8988T (cell line): Measurements from ENCODE around the gene BABAM2.
"Not testable (repeated sequence)": the region's sequence is repeated elsewhere in the genome, so short reads cannot be mapped to it uniquely, and the experiment has no call there.

Experiments used
- DNase-seq: peaks from one replicate; pipeline ENCODE4 v3.0.0; 2011

BABAM2 gene

DNA sequence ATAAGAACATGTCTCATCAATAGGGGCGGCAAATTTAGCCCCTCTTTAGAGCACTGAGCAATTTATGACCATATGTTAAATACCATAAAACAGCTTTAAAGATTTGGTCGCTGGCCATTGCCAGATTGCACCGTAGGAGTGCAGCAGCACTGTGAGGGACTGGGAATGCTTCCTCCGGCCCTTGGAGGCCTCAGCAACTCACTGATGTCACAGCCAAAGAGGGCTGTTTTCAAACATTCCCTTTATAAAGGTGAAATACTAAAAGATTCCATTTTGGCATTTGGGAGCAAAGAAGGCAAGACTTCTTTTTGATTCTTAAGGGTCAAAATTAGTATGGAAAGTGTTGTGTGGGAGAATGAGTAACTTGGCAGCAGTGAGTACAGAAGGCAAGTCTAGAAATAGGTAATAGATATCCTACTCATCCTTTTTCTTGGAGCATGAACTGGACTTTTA is 63.7 kb downstream of the BABAM2 start:
- no peak for DNase-seq

DNA sequence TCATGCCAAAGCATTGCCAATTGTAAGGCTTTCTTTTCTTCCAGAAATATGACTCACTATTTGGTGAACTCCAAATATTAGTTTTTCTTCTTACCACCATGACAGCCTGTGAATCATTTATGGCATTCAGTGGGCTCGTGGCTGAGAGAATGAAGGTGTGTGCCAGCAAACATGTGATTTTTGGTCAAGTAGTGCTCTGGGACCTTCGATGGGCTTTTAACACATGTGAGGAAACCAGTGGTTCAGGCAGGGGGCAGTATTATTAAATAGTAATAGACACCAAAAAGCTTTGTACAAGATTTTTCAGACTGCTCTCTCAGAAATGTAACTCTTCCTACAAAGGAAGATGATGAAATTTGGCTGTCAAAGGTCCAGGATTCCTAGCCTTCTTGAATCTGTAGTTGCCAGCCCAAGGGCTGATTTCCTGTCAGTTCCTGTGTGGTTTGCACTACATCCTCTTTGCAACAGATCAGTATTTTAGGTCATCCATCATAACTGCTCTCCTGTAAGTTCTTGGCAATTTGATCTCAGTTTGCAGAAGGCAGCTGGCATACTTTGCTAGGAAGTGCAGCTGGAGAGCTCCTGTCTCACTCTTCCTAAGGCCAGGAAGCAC is 64.3 kb downstream of the BABAM2 start:
- DNase-seq, result no peak

DNA sequence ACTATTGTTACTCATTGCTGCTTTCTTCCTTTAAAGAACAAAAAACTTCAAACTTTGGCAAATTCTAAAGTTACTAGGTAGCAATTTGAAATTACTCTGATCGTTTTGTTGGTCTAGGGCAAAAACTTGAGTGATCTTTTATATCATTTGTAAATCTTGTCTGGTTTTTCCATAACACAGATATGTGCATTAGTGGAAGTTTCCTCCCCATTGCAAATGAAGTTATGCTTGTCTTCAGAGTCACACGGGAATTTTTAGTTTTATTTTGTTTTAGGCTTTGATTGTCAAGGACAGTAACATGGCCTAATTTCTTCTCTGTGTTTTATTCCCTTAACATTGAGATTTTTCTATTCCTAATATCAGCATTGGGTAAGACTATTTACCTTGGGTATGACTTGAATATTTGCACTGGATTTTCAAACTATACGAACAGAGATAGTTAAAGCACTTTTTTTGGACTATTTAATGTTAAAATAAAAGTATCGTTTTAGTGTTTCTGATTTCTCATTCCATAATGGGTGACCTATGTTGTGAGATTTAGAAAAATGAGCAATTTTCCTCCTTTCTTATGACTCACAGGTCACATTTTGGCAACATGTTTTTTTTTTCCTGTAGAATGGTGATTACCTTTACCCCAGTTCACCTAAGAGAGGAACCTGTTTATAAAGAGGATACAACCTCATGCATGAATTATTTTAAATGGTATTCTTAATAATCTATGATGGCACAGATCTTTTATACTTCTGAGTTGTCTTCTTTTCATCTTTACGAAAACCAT is 65.0 kb downstream of the BABAM2 start:
- no peak for DNase-seq

DNA sequence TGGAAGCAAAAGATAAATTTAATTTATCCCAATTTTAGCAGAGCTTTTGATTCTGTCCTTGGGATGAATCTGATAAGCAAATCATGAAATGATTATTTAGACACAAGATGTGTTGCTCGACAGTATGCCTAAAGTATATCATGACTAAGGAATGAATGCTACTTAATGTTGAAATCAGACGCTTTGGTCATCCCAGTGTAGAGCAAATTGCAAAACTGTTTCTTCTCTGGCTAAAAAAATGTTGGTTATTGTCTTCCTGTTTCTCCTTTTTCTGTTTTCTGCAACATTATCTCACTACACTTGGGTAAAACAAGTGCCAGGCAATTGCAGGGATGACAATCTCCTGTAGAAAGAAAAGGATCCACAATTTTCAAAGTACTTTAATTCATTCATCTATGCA is 66.4 kb downstream of the BABAM2 start:
- DNase-seq, result no peak

DNA sequence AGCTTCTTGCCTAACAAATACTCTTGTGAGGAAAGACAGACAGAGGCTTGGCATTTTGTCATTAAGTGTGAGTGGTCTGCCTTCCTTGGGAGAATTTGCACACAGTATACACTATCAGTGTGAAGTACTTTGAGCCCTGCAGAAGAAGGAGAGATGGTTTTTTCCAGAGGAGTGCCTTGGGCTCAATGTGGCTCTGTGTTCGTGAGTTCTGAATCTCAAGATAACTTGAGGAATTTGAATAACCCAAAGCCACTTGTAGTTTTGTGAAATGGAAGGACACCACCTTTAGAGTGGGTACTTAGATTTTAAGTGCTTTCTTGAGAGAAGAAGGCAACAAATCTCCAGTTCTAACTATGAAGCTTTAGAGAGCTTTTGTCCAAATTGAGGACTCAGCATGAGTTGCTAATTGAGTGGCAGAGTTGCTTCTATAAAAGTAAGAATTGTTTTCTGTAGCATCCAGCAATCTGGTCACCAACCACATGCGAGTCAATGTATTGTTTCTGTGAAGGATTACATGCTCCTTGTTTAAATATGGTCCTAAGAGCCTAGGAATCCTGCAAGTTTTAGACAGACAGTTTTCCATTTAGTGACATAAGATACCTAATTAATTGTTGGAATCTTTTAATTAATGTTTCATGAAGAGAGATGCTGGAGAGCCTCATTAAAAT is 68.3 kb downstream of the BABAM2 start:
- DNase-seq, result no peak

DNA sequence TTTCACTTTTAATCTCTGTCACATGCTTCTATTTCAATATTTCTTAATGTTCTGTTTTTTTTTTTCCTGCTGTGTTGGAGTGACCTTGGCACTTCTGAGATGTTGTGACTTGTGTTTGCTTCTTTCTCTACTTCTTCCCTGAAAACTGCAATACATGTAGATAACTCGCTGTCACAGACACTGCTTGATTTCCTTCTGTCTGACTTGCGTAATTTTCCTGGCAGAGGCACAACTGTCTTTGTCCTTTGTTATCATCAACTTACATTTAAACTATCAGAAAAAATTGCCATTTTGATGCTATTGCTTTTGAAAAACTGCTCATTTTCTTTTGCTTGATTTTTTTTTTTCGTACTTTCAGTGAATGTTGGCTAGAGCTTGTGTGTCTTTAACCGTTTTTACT is 69.0 kb downstream of the BABAM2 start:
- no peak for DNase-seq

DNA sequence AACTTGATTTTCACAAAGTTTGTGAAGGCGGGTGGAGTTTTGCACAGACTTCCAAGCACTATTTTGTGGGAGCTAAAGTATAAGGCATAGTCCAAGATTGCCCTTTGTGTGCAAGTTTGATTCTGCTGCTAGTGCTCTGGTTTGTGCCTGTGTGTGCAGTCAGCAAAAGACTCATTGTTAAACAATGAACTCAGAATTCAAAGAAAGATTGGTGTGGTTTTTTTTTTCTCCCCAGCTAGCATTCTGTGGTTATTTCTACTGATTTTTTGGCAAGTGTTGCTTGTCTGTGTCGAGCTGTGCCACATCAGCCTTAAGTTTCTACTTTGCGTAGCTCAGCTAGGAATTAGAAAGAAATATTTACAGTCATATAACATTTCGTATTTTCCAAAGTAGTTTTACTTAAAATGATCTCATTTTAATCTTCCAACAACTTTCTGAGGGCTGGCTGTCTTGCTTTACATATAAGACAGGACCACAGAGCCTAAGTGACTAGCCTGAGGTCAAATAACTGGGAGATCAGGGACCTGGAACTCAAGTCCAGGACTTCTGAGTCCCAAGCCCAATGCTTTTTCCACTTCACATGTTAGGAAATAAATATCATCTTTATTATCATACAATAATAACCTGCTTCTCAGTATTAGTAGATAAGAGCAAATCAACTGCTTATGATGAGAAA is 69.8 kb downstream of the BABAM2 start:
- DNase-seq, result no peak

DNA sequence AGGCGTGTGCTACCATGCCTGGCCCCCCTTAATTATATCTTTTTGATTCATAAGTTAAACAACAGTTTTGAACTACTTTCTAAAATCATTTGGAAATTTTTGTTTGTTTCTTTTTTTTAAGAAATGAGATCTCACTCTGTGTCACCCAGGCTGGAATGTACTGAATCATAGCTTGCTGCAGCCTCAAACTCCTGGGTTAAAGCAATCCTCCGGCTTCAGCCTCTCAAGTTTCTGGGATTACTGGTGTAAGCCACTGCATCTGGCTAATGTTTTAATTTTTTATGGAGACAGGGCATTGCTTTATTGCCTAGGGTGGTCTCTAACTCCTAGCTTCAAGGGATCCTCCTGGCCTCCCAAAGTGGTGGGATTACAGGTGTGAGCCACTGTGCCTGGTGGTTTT is 71.5 kb downstream of the BABAM2 start:
- DNase-seq, result no peak

DNA sequence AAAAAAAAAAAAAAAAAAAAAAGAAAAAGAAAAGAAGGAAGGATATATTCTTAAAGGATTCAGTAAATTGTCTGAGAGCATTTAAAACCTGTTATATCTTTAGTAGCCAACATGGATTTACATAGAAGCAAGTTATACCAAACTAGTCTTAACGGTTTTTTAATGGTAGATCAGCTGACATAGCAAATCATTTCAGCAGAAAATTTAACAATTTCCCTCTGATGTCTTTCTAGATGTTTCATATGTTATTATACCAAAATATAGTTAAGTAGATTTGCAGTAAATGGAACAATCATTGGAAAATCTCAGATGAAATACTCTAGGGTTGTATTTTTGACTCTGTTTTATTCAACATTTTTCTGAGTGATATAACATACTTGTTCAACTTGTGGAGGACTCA is 72.9 kb downstream of the BABAM2 start:
- DNase-seq, result no peak

DNA sequence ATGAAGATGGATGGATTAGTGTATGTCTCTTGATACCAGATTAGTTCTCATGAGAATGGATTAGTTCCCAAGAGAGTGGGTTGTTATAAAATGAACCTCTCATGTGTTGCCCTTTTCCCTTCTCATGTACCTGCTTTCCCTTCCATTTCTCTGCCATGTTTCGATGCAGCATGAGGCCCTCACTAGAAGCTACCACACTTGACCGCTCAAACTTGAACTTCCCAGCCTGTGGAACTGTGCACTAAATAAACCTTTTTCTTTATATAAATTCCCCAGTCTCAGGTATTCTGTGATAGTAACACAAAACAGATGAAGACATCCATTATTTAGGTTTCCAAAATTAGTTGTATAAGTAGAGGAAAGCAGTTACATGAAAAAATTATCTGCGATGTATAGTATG is 73.5 kb downstream of the BABAM2 start:
- DNase-seq, result no peak

DNA sequence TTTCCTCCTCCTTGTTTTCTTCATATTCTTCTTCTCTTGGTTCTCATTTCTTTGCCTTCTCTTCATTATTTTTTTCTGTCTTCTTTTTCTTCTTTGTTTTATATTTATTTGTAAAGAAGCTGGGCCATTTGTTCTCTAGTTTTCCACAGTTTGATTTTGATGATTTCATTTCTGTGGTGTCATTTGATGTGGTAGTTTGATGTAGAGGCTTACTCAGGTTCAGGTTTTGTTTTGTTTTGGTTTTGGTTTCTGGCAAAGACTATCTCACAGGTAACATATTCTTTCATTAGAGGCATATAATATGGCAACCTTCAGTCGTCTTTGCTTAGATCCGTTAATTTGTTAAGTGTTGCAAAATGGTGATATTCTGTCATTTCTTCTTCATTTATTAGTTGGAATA is 75.3 kb downstream of the BABAM2 start:
- no peak for DNase-seq

DNA sequence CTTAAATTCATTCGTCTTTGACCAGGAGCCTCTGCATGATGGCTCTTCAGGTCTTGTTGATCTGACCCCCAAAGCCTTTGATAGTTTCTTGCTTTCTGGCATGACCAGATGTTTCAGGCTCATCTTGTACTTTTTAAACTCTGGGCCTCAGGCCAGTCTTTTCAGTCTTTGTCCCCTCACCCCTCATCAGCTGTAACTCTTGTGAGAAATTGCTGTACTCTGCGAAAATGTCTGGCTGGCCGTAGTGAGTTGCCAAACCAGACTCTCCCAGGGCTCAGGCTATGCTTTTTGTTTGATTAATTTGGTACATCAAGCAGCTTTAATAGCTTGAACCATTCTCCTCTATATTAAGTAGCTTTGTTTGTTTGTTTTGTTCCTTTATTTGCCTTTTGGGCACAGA is 75.9 kb downstream of the BABAM2 start:
- no peak for DNase-seq

DNA sequence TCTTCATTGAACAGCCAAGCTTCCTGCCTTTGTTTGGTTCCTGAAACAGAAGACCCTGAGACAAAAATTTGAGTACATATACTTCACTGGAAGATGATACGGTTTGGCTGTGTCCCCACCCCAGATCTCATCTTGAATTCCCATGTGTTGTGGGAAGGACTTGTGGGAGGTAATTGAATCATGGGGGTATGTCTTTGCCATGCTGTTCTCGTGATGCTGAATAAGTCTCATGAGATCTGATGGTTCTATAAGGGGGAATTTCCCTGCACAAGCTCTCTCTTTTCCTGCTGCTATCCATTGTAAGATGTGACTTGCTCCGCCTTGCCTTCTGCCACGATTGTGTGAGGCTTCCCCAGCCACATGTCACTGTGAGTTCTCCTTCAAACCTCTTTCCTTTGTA is 76.5 kb downstream of the BABAM2 start:
- DNase-seq, result no peak

DNA sequence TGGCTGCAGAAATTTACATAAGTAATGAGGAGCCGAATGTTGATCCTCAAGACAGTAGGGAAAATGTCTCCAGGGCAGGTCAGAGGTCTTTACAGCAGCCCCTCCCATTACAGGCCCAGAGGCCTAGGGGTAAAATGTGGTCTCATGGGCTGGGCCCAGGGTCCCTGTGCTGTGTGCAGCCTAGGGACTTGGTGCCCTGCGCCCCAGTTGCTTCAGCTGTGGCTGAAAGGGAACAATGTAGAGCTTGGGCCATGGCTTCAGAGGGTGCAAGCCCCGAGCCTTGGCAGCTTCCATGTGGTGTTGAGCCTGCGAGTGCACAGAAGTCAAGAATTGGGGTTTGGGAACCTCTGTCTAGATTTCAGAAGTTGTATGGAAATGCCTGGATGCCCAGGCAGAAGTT is 77.5 kb downstream of the BABAM2 start:
- DNase-seq, result not testable (repeated sequence)

DNA sequence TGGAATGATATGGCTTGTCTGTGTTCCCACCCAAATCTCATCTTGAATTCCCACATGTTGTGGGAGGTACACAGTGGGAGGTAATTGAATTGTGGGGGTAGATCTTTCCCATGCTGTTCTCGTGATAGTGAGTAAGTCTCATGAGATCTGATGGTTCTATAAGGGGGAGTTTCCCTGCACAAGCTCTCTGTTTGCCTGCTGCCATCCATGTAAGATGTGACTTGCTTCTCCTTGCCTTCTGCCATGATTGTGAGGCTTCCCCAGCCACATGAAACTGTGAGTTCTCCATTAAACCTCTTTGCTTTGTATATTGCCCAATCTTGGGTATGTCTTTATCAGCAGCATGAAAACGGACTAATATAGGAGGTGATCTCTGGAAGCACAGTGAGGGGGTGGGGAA is 78.4 kb downstream of the BABAM2 start:
- not testable (repeated sequence) for DNase-seq

DNA sequence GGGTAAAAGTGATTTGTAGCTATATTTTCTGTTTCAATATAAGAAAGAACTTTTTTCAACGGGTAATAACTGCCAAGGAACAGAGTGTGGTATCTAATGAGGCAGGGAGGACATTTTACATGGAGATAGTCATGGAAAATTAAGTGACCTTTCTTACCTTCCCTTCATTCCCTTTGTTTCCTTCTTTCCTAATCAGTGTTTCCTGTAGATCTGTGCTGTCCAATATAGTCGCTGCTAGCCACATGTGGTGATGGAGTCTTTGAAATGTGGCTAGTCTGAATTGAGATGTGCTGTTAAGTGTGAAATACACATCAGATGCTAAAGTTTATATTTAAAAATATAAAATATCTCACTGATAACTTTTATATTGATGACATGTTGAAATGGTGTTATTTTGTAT is 81.8 kb downstream of the BABAM2 start:
- DNase-seq, result no peak

DNA sequence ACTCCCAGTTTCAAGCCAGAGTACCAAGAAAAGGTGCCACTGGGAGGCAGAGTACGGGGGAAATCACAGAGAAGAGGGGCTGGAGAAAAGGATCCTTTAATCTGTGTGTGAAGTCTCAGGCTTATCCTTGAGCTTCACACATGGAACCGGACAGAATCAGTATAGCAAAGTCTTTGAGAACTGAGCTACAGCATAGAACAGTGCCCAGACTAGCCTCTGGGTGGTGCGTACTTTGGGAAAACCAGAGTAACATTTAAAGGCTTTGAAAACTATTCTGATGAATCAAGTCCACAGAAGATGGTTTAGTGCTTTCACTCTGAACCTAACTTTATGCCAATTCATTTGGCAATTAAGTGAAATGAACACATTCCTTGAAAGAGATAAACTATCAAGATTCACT is 83.1 kb downstream of the BABAM2 start:
- no peak for DNase-seq

DNA sequence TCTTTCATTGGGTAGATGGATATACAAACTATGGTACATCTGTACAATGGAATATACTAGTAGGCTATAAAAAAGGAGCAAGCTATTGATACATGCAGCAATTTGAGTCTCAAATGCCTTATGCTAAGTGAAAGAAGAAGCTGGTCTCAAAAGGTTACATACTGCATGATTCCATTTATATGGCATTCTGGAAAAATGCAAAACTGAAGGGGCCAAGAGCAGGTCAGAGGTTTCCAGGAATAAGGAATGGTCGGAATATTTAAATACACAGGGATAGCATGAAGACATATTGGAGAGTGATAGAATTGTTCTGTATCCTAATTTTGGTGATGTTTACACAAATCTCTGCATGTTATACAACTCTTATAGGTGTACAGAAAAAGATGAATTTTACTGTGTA is 85.8 kb downstream of the BABAM2 start:
- no peak for DNase-seq

DNA sequence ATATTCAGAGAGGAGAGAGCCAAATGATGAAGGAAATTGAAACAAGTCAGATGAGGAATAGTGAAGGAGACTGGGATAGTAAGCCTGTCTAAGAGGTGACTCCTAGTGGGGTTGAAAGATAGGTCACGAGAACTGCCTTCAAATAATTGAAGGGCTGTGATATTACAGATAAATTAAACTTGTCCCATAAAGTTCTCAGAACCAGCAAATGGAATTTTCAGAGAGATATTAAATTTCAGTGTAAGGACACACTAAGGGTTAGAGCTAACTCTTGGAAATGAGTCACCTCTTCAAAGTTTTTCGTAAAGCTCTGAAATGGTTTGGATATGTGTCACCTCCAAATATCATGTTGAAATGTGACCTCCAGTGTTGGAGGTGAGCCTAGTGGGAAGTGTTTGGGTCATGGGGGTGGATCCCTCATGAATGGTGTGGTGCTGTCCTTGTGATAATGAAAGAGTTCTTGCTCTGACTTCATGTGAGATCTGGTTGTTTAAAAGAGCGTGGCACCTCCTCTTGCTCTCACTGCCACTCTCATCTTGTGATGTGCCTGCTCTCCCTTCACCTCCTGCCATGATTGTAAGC is 87.3 kb downstream of the BABAM2 start:
- DNase-seq, result no peak

DNA sequence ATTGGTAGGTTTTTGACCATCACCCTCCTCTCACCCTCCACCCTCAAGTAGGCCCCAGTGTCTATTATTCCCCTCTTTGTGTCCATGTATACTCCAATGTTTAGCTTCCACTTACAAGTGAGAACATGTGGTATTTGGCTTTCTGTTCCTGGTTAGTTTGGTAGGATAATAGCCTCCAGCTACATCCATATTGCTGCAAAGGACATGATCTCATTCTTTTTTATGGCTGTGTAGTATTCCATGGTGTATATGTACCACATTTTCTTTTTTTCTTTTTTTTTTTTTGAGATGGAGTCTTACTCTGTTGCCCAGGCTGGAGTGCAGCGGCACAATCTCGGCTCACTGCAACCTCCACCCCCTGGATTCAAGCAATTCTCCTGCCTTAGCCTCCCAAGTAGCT is 88.2 kb downstream of the BABAM2 start:
- not testable (repeated sequence) for DNase-seq

DNA sequence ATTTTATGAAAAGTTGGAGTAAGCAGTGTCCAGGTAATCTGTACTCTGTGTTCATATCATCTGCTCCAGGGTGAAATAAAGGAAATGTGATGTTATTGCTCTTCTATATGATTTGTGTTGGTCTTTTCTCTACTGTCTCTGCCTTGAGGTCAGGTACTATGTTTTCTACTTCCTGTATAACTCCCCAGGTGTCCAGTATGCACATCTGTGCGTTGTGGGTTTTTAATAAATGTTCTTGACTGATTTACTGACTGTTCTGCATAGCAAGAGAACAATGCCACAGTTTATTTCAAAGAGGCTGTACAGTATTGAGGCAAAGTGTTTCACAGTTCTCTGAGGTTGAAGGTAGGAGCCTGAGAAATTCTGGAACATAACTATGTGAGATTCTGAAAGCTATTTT is 89.7 kb downstream of the BABAM2 start:
- DNase-seq, result no peak

DNA sequence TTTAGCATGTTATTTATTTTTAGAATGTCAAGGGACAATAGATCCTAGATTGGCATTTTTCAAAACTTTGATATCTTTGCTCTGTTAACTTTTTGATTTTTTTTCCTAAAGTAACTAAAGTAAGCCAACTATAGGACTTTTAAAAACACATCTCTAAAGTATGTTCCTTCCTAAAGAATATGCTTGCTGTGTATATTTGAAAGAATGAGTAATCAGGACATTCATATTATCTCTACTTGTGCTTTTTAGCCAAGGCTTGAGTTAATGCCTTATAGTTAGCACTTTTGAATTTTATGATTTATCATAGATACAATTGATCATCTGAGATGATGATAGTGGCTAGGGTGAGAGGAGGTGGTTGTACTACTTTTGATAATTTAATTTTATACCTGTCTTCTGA is 93.6 kb downstream of the BABAM2 start:
- DNase-seq, result no peak

DNA sequence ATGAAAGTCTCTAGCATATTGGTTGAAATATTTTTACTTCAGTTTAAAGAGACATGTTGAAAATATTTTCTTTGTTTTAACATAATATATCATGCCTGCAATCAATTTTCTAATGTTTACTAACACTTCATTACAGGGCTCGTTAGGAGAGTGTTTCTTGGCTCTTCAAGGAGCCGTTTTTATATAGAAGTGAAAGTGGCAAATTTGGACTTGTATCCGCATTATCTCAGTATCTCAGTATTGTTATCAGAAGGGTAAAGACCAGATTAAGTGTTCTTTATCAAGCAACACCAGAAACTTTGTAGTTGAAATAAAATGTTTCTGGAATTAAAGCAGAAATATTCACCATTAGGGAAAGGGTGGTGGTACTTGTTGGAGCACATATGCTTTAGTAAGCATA is 97.8 kb downstream of the BABAM2 start:
- no peak for DNase-seq
